Measurements from ENCODE around the gene GASK1A.
"Not testable (repeated sequence)": the region's sequence is repeated elsewhere in the genome, so short reads cannot be mapped to it uniquely, and the experiment has no call there.

GASK1A gene

GRCh38 chr3:43034911-43035310, 55.8 kb downstream of the GASK1A start:
- no peak for DNase-seq

- DNase-seq = no peak
These were observed 56.8 kb downstream of the GASK1A start for GRCh38 chr3:43035801-43036365.

- no peak for DNase-seq
These were observed 57.7 kb downstream of the GASK1A start for GRCh38 chr3:43036621-43037423.

GRCh38 chr3:43038010-43038409, 58.9 kb downstream of the GASK1A start:
- DNase-seq = no peak

- DNase-seq = no peak
These were observed 62.4 kb downstream of the GASK1A start for GRCh38 chr3:43041517-43041916.

GRCh38 chr3:43043071-43043766, 64.1 kb downstream of the GASK1A start:
- no peak for DNase-seq

- no peak for DNase-seq
These were observed 64.7 kb downstream of the GASK1A start for GRCh38 chr3:43043793-43044192.

- not testable (repeated sequence) for DNase-seq
These were observed 66.0 kb downstream of the GASK1A start for GRCh38 chr3:43045079-43045478.

- DNase-seq = no peak
These were observed 67.5 kb downstream of the GASK1A start for GRCh38 chr3:43046583-43046982.

GRCh38 chr3:43048470-43048869, 69.4 kb downstream of the GASK1A start:
- DNase-seq = no peak

GRCh38 chr3:43053291-43053690, 74.2 kb downstream of the GASK1A start:
- no peak for DNase-seq

GRCh38 chr3:43054754-43055153, 75.6 kb downstream of the GASK1A start:
- DNase-seq = no peak

GRCh38 chr3:43055393-43055792, 76.3 kb downstream of the GASK1A start:
- DNase-seq = no peak

- no peak for DNase-seq
These were observed 77.0 kb downstream of the GASK1A start for GRCh38 chr3:43055806-43056770.

- no peak for DNase-seq
These were observed 80.3 kb downstream of the GASK1A start for GRCh38 chr3:43059456-43059855.

- no peak for DNase-seq
These were observed 82.2 kb downstream of the GASK1A start for GRCh38 chr3:43061101-43061895.

- no peak for DNase-seq
These were observed 83.0 kb downstream of the GASK1A start for GRCh38 chr3:43062040-43062563.

- no peak for DNase-seq
These were observed 83.5 kb downstream of the GASK1A start for GRCh38 chr3:43062564-43063040.

GRCh38 chr3:43063114-43063513, 84.0 kb downstream of the GASK1A start:
- DNase-seq = no peak

GRCh38 chr3:43070670-43071069, 91.6 kb downstream of the GASK1A start:
- not testable (repeated sequence) for DNase-seq

GRCh38 chr3:43071313-43071893, 92.3 kb downstream of the GASK1A start:
- DNase-seq = peak; percentile 3 to 67
